ENCODE results near the gene SETD9.

GRCh38 chr5:56941981-56942380 lies 32.6 kb downstream of the SETD9 start:
- no peak for TF ChIP-seq POLR2A (IDR thresholded peaks at IDR 0.05)
- TF ChIP-seq, protein P1, sequence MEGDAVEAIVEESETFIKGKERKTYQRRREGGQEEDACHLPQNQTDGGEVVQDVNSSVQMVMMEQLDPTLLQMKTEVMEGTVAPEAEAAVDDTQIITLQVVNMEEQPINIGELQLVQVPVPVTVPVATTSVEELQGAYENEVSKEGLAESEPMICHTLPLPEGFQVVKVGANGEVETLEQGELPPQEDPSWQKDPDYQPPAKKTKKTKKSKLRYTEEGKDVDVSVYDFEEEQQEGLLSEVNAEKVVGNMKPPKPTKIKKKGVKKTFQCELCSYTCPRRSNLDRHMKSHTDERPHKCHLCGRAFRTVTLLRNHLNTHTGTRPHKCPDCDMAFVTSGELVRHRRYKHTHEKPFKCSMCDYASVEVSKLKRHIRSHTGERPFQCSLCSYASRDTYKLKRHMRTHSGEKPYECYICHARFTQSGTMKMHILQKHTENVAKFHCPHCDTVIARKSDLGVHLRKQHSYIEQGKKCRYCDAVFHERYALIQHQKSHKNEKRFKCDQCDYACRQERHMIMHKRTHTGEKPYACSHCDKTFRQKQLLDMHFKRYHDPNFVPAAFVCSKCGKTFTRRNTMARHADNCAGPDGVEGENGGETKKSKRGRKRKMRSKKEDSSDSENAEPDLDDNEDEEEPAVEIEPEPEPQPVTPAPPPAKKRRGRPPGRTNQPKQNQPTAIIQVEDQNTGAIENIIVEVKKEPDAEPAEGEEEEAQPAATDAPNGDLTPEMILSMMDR (IDR thresholded peaks at IDR 0.05): no peak

Measured in esophagus squamous epithelium (tissue), 4 donors.